Measurements from ENCODE around the gene ASIC4. TPM values are rescaled to one million over a fixed set of nuclear protein-coding genes. Genes with fewer than 3 reads are reported as not detected.

ASIC4 gene
- total and polyA plus RNA-seq, 2 experiments from 2014 or later = 0.13 to 3.6 TPM

DNA sequence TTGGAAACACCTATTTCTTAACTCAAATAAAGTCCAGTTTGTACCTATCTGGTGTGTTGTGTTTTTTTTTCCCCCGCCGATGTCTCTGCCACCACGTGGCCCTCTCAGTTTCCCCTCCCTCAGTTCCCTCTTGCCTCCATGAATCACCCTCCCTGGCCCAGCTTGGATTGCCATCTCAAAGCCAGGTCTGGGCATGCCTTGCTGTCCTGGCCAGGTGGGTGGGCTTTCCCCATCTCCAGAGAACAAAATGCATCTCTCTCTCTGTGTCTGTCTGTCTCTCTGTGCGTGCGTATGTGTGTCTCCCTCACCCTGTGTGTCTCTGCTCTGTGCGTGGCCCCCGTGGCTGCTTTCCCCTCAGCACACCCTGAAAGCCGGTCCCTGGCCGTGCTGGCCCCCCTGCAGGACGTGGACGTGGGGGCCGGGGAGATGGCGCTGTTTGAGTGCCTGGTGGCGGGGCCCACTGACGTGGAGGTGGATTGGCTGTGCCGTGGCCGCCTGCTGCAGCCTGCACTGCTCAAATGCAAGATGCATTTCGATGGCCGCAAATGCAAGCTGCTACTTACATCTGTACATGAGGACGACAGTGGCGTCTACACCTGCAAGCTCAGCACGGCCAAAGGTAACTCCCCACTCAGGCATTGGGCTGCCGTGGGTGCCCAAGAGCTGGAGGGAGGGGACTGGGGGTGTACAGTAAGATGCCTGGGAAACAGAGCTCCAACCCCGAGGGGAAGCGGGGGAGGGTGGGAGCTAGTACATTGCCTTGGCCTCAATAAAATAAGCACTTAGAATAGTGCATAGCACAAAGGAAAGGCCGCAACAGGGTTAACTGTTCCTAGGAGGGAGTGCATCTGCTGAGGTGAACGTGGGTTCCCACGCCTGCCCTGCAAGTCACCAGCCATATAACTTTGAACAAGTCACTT is 47.2 kb upstream of the ASIC4 start (continued):
- TF ChIP-seq, protein P1, sequence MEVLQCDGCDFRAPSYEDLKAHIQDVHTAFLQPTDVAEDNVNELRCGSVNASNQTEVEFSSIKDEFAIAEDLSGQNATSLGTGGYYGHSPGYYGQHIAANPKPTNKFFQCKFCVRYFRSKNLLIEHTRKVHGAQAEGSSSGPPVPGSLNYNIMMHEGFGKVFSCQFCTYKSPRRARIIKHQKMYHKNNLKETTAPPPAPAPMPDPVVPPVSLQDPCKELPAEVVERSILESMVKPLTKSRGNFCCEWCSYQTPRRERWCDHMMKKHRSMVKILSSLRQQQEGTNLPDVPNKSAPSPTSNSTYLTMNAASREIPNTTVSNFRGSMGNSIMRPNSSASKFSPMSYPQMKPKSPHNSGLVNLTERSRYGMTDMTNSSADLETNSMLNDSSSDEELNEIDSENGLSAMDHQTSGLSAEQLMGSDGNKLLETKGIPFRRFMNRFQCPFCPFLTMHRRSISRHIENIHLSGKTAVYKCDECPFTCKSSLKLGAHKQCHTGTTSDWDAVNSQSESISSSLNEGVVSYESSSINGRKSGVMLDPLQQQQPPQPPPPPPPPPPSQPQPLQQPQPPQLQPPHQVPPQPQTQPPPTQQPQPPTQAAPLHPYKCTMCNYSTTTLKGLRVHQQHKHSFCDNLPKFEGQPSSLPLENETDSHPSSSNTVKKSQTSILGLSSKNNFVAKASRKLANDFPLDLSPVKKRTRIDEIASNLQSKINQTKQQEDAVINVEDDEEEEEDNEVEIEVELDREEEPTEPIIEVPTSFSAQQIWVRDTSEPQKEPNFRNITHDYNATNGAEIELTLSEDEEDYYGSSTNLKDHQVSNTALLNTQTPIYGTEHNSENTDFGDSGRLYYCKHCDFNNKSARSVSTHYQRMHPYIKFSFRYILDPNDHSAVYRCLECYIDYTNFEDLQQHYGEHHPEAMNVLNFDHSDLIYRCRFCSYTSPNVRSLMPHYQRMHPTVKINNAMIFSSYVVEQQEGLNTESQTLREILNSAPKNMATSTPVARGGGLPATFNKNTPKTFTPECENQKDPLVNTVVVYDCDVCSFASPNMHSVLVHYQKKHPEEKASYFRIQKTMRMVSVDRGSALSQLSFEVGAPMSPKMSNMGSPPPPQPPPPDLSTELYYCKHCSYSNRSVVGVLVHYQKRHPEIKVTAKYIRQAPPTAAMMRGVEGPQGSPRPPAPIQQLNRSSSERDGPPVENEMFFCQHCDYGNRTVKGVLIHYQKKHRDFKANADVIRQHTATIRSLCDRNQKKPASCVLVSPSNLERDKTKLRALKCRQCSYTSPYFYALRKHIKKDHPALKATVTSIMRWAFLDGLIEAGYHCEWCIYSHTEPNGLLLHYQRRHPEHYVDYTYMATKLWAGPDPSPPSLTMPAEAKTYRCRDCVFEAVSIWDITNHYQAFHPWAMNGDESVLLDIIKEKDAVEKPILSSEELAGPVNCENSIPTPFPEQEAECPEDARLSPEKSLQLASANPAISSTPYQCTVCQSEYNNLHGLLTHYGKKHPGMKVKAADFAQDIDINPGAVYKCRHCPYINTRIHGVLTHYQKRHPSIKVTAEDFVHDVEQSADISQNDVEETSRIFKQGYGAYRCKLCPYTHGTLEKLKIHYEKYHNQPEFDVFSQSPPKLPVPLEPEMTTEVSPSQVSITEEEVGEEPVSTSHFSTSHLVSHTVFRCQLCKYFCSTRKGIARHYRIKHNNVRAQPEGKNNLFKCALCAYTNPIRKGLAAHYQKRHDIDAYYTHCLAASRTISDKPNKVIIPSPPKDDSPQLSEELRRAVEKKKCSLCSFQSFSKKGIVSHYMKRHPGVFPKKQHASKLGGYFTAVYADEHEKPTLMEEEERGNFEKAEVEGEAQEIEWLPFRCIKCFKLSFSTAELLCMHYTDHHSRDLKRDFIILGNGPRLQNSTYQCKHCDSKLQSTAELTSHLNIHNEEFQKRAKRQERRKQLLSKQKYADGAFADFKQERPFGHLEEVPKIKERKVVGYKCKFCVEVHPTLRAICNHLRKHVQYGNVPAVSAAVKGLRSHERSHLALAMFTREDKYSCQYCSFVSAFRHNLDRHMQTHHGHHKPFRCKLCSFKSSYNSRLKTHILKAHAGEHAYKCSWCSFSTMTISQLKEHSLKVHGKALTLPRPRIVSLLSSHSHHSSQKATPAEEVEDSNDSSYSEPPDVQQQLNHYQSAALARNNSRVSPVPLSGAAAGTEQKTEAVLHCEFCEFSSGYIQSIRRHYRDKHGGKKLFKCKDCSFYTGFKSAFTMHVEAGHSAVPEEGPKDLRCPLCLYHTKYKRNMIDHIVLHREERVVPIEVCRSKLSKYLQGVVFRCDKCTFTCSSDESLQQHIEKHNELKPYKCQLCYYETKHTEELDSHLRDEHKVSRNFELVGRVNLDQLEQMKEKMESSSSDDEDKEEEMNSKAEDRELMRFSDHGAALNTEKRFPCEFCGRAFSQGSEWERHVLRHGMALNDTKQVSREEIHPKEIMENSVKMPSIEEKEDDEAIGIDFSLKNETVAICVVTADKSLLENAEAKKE (CRISPR knock-in tag; IDR thresholded peaks at IDR 0.05) = no peak
- TF ChIP-seq, protein P2, sequence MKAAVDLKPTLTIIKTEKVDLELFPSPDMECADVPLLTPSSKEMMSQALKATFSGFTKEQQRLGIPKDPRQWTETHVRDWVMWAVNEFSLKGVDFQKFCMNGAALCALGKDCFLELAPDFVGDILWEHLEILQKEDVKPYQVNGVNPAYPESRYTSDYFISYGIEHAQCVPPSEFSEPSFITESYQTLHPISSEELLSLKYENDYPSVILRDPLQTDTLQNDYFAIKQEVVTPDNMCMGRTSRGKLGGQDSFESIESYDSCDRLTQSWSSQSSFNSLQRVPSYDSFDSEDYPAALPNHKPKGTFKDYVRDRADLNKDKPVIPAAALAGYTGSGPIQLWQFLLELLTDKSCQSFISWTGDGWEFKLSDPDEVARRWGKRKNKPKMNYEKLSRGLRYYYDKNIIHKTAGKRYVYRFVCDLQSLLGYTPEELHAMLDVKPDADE (IDR thresholded peaks at IDR 0.05) = no peak
- TF ChIP-seq, protein P3, sequence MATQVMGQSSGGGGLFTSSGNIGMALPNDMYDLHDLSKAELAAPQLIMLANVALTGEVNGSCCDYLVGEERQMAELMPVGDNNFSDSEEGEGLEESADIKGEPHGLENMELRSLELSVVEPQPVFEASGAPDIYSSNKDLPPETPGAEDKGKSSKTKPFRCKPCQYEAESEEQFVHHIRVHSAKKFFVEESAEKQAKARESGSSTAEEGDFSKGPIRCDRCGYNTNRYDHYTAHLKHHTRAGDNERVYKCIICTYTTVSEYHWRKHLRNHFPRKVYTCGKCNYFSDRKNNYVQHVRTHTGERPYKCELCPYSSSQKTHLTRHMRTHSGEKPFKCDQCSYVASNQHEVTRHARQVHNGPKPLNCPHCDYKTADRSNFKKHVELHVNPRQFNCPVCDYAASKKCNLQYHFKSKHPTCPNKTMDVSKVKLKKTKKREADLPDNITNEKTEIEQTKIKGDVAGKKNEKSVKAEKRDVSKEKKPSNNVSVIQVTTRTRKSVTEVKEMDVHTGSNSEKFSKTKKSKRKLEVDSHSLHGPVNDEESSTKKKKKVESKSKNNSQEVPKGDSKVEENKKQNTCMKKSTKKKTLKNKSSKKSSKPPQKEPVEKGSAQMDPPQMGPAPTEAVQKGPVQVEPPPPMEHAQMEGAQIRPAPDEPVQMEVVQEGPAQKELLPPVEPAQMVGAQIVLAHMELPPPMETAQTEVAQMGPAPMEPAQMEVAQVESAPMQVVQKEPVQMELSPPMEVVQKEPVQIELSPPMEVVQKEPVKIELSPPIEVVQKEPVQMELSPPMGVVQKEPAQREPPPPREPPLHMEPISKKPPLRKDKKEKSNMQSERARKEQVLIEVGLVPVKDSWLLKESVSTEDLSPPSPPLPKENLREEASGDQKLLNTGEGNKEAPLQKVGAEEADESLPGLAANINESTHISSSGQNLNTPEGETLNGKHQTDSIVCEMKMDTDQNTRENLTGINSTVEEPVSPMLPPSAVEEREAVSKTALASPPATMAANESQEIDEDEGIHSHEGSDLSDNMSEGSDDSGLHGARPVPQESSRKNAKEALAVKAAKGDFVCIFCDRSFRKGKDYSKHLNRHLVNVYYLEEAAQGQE (IDR thresholded peaks at IDR 0.05; ENCODE audit: unreplicated experiment) = no peak
- no peak for TF ChIP-seq POLR2AphosphoS5 (IDR thresholded peaks at IDR 0.05; ENCODE audit: low read depth)
